DOHH2 (cell line): ENCODE measurements around the gene IGBP1.

Experiments used
- H3F3A ChIP-seq: fragments of 200-600 bp; sonication (generic), shearing (Covaris generic); 2 replicates; pipeline ENCODE4 v1.6.0; 2016; ENCODE audit warnings: antibody characterized with exemption, mild to moderate bottlenecking; ENCODE audit not compliant: control insufficient read depth, insufficient read depth
- H3K27ac ChIP-seq: fragments of 200-600 bp; sonication (generic); 2 replicates; pipeline ENCODE4 v1.5.1; 2014; ENCODE audit warnings: low read depth, mild to moderate bottlenecking, low read length, moderate library complexity
- H3K27me3 ChIP-seq: fragments of 200-600 bp; sonication (generic); 2 replicates; pipeline ENCODE4 v1.6.1; 2014; ENCODE audit warnings: mild to moderate bottlenecking, low read length, mixed read lengths; ENCODE audit not compliant: control insufficient read depth
- H3K36me3 ChIP-seq: fragments of 200-600 bp; sonication (generic); 2 replicates; pipeline ENCODE4 v1.6.1; 2014; ENCODE audit warnings: mild to moderate bottlenecking, low read length, moderate library complexity, mixed read lengths; ENCODE audit not compliant: control insufficient read depth
- H3K4me1 ChIP-seq: fragments of 200-600 bp; sonication (generic); 2 replicates; pipeline ENCODE4 v1.6.1; 2014; ENCODE audit warnings: mild to moderate bottlenecking, low read length, mixed read lengths; ENCODE audit not compliant: control insufficient read depth
- H3K4me2 ChIP-seq: fragments of 200-600 bp; sonication (generic); 2 replicates; pipeline ENCODE4 v1.6.0; 2014; ENCODE audit warnings: mild to moderate bottlenecking, low read length, moderate library complexity
- H3K4me3 ChIP-seq: fragments of 200-600 bp; sonication (generic); 2 replicates; pipeline ENCODE4 v1.5.1; 2014; ENCODE audit warnings: mild to moderate bottlenecking, low read length, mixed read lengths
- H3K79me2 ChIP-seq: fragments of 200-600 bp; sonication (generic); 2 replicates; pipeline ENCODE4 v1.6.1; 2014; ENCODE audit warnings: mild to moderate bottlenecking, low read length, mixed read lengths; ENCODE audit not compliant: control insufficient read depth
- H3K9me2 ChIP-seq: fragments of 200-600 bp; sonication (generic); replicated peaks from 2 replicates; pipeline ENCODE4 v1.6.1; 2014; ENCODE audit warnings: mild to moderate bottlenecking, low read length, mixed read lengths; ENCODE audit not compliant: control insufficient read depth
- H3K9me3 ChIP-seq: fragments of 200-600 bp; sonication (generic); 2 replicates; pipeline ENCODE4 v1.6.1; 2014; ENCODE audit warnings: antibody characterized with exemption, low read length, mixed read lengths; ENCODE audit not compliant: control insufficient read depth, insufficient read depth
- H4K20me1 ChIP-seq: fragments of 200-600 bp; sonication (generic); 2 replicates; pipeline ENCODE4 v1.6.0; 2014; ENCODE audit warnings: low read depth, mild to moderate bottlenecking, antibody characterized with exemption, low read length, moderate library complexity; ENCODE audit not compliant: control insufficient read depth, insufficient read depth
- EZH2phosphoT487 ChIP-seq: fragments of 200-600 bp; sonication (generic); IDR thresholded peaks from 2 replicates; pipeline ENCODE4 v1.6.1; 2017; ENCODE audit warnings: borderline replicate concordance, mild to moderate bottlenecking, antibody characterized with exemption, low read length, moderate library complexity, mixed read lengths
- TF ChIP-seq, protein P1 (sequence below): fragments of 200-600 bp; sonication (generic); IDR thresholded peaks from one replicate; pipeline ENCODE4 v1.5.1; 2014; ENCODE audit warnings: antibody characterized with exemption, mild to moderate bottlenecking, low read depth, low read length; ENCODE audit not compliant: poor library complexity, severe bottlenecking

Gene IGBP1

DNA sequence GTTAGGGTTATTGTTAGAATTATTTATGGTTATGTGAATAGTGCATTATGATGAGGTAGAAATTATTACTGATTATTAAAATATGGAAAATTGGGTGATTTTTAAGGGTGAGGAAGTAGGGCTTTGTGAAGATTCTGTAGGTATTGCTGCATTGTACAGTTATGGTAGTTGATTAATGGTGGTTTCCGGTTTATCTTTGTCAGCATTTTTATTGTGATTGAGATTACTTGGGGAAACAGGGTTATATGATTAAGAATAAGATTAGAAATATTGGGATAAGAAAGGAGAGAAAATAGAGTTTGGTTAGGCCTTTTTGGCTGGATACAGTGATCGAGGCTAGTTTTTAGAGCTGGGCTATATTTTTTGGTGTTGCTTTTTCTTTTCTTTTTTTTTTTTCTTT is 8.6 kb upstream of the IGBP1 start:
- Histone ChIP-seq H4K20me1 (no peaks in the 10 kb centered on the region), H3K4me3 (no peak overlapping the region)

GRCh38 chrX:70128071-70128470 is 5.2 kb upstream of the IGBP1 start:
- no peaks in the 10 kb centered on the region for H3K27me3 ChIP-seq
- no peak for TF ChIP-seq EZH2phosphoT487
- TF ChIP-seq, protein P1, sequence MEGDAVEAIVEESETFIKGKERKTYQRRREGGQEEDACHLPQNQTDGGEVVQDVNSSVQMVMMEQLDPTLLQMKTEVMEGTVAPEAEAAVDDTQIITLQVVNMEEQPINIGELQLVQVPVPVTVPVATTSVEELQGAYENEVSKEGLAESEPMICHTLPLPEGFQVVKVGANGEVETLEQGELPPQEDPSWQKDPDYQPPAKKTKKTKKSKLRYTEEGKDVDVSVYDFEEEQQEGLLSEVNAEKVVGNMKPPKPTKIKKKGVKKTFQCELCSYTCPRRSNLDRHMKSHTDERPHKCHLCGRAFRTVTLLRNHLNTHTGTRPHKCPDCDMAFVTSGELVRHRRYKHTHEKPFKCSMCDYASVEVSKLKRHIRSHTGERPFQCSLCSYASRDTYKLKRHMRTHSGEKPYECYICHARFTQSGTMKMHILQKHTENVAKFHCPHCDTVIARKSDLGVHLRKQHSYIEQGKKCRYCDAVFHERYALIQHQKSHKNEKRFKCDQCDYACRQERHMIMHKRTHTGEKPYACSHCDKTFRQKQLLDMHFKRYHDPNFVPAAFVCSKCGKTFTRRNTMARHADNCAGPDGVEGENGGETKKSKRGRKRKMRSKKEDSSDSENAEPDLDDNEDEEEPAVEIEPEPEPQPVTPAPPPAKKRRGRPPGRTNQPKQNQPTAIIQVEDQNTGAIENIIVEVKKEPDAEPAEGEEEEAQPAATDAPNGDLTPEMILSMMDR, result no peak
- no peak overlapping the region for H3K4me2 ChIP-seq
- no peaks in the 10 kb centered on the region for H3K36me3 ChIP-seq
- peaks cover 8% of the 10 kb centered on the region for H3K4me1 ChIP-seq
- peaks cover 5% of the 10 kb centered on the region; the same call in 1 of the 2 replicates for H3F3A ChIP-seq
- H3K27ac ChIP-seq, result no peak overlapping the region
- H3K9me3 ChIP-seq, result no peaks in the 10 kb centered on the region
- H3K79me2 ChIP-seq, result no peaks in the 10 kb centered on the region
- H3K4me3 ChIP-seq, result no peak overlapping the region
- no peaks in the 10 kb centered on the region for H4K20me1 ChIP-seq
- H3K9me2 ChIP-seq, result no peaks in the 10 kb centered on the region

More for the DNA sequence above, 8.6 kb upstream of the IGBP1 start:
- no peaks in the 10 kb centered on the region for H3K79me2 ChIP-seq
- H3F3A ChIP-seq, result no peaks in the 10 kb centered on the region
- TF ChIP-seq, protein P1, result no peak
- TF ChIP-seq EZH2phosphoT487, result no peak
- no peak overlapping the region for H3K4me2 ChIP-seq
- H3K9me2 ChIP-seq, result no peaks in the 10 kb centered on the region
- H3K36me3 ChIP-seq, result no peaks in the 10 kb centered on the region
- H3K27ac ChIP-seq, result no peak overlapping the region
- H3K27me3 ChIP-seq, result no peaks in the 10 kb centered on the region
- H3K9me3 ChIP-seq, result no peaks in the 10 kb centered on the region
- no peaks in the 10 kb centered on the region for H3K4me1 ChIP-seq

DNA sequence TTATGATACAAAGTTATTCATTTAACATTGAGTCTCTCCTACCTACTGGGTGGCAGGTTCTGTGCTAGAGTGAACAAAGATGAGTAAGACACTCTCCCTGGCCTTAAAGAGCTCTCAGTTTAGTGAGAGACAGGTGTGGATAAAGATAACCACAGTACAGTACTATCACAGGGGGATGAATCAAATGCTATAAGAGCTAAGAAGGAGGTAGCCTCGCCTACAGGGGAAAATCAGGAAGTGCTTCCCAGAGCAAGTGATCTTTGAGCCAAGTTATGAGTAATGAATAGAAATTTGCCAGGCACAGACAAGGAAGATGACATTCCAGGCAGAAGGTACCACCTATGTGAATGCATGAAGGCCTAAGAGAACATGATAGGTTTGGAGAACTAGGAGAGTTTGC is 3.4 kb upstream of the IGBP1 start:
- Histone ChIP-seq H3K9me3 (no peaks in the 10 kb centered on the region), H3K4me3 (no peak overlapping the region), H3K9me2 (no peaks in the 10 kb centered on the region), H3K27ac (no peak overlapping the region), H3K27me3 (no peaks in the 10 kb centered on the region), H3F3A (peaks cover 5% of the 10 kb centered on the region; the same call in 1 of the 2 replicates), H3K36me3 (peaks cover 7% of the 10 kb centered on the region), H4K20me1 (no peaks in the 10 kb centered on the region), H3K4me2 (no peak overlapping the region), H3K4me1 (peaks cover 12% of the 10 kb centered on the region), H3K79me2 (peaks cover 11% of the 10 kb centered on the region)
- TF ChIP-seq EZH2phosphoT487, result no peak
- TF ChIP-seq, protein P1, result no peak
